ENCODE results near the gene TNFRSF8. TPM values are rescaled to one million over a fixed set of nuclear protein-coding genes. Genes with fewer than 3 reads are reported as not detected.

TNFRSF8 gene
- total and polyA plus RNA-seq, 9 of the 15 experiments (the other 6 are each of a cell fraction or from before 2014, with no cell fraction given), result 3.5 to 38.4 (median 17.1) TPM

DNA sequence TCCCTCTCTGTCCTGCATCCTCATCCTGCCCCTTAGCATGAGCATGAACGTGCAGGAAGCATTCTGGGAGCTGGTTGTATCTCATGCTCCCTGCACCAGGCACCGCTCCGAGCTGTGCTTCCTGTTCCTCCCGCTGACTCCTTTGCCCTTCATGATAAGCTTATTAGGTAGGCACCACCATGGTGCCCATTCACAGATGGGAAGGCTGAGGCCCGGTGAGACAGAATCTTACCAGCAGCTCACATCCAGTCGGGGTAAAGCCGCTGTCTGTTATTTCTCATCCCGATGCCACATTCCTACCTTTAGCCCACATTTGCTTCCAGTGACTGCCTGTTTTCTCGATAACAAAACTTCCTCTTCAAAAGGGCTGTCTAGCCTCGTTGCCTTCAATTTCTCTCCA lies 36.5 kb upstream of the TNFRSF8 start:
- no peak overlapping the region for H3K4me2 ChIP-seq (ENCODE audit: insufficient read depth, low read length)
- TF ChIP-seq ZNF134 (CRISPR knock-in tag; conservative IDR thresholded peaks at IDR 0.05) (peak; percentile 67), XRCC4 (IDR thresholded peaks at IDR 0.05; ENCODE audit: extremely low read depth, insufficient read depth, insufficient read length) (no peak)
- no TSS peak for BruUV-seq (replicated peaks)
- H2AFZ ChIP-seq (ENCODE audit: low read depth, low read length), result no peak overlapping the region
- H3K27ac ChIP-seq (ENCODE audit: extremely low read depth, low read depth, low read length), result no peak overlapping the region
- ChIA-PET CTCF (ENCODE audit: low intra/inter-chr PET ratio) (interaction anchor here (0.7 kb wide), 1 partner anchor 135 kb away, joined by 3 read pairs; no protein-coding TSS in a partner anchor), POLR2A (interaction anchor here (1.0 to 3.2 kb wide), 5 partner anchors 8 to 118 kb away, joined by 3 to 29 read pairs (median 8); no protein-coding TSS in a partner anchor)
- H3K9me3 ChIP-seq (replicated peaks; ENCODE audit: control insufficient read depth, insufficient read depth, low read depth, low read length), result no peaks in the 10 kb centered on the region
- peaks cover 90% of the 10 kb centered on the region; the same call in 2 of the 3 replicates for H3K36me3 ChIP-seq (ENCODE audit: control insufficient read depth, insufficient read depth, low read length)
- peaks cover 12% of the 10 kb centered on the region for H3K79me2 ChIP-seq (ENCODE audit: control insufficient read depth, insufficient read depth, low read length)
- intact Hi-C loops (cut with micrococcal nuclease) (no loop called here), in situ Hi-C loops (cut with MboI) (no loop called here)
- H3K27me3 ChIP-seq (ENCODE audit: control insufficient read depth in 2 of 2, insufficient read depth in 2 of 2, low read length in 2 of 2), result no peaks in the 10 kb centered on the region
- DNase-seq (ENCODE audit: extremely low read depth in 1 of 4, low spot score in 3 of 4) (no peak), ATAC-seq (no peak), FAIRE-seq (no peak)
- peak overlapping the region in 1 of 2 experiments; percentile 71; a peak in 2 of 4 replicates for H3K9ac ChIP-seq (ENCODE audit: insufficient read depth in 1 of 2, low read depth in 2 of 2, low read length in 2 of 2)
- WGBS (ENCODE audit: insufficient coverage, low coverage, missing lambda C conversion rate), result 89% methylated on average over 10 of the region's 10 CpGs
- peaks cover 0 to 23% of the 10 kb centered on the region in 2 experiments; a peak in 3 of 5 replicates for H3K4me1 ChIP-seq (replicated peaks in 1 of 2; ENCODE audit: control insufficient read depth in 2 of 2, insufficient read depth in 2 of 2, low read length in 2 of 2)
- peaks cover 3% of the 10 kb centered on the region; the same call in 1 of the 2 replicates for H4K20me1 ChIP-seq (replicated peaks; ENCODE audit: control insufficient read depth, insufficient read depth, low read length)
- peaks cover 6% of the 10 kb centered on the region for H3K9me1 ChIP-seq (ENCODE audit: control insufficient read depth, insufficient read depth, low read length)
- H3K4me3 ChIP-seq, result no peak overlapping the region

DNA sequence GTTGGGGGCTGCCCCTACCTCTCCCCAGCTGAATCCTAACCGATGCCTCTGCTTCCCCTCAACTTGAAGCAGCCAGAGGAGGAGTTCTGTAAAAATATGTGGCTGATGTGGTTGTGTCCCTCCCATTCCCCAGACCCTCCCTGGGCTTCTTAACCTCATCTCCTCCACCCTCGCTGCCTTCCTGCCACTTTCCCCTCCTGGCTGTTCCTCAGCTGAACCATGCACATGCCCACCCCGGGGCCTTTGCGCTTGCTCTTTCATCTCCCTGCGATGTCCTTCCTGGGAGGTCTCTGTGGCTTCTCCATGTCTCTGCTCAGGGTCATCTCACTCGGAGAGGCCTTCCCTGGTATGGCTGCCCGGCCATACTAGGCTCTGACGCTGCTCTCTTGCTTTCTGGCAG lies 34.9 kb upstream of the TNFRSF8 start:
- Histone ChIP-seq H3K9me1 (ENCODE audit: control insufficient read depth, insufficient read depth, low read length) (peaks cover 6% of the 10 kb centered on the region), H3K4me1 (replicated peaks in 1 of 2; ENCODE audit: control insufficient read depth in 2 of 2, insufficient read depth in 2 of 2, low read length in 2 of 2) (peaks cover 0 to 23% of the 10 kb centered on the region in 2 experiments; a peak in 3 of 5 replicates), H3K36me3 (ENCODE audit: control insufficient read depth, insufficient read depth, low read length) (peaks cover 81% of the 10 kb centered on the region; the same call in 2 of the 3 replicates), H3K9ac (ENCODE audit: insufficient read depth in 1 of 2, low read depth in 2 of 2, low read length in 2 of 2) (no peak overlapping the region), H2AFZ (ENCODE audit: low read depth, low read length) (no peak overlapping the region), H3K4me3 (no peak overlapping the region), H3K27me3 (ENCODE audit: control insufficient read depth in 2 of 2, insufficient read depth in 2 of 2, low read length in 2 of 2) (no peaks in the 10 kb centered on the region), H3K4me2 (ENCODE audit: insufficient read depth, low read length) (no peak overlapping the region), H3K79me2 (ENCODE audit: control insufficient read depth, insufficient read depth, low read length) (no peaks in the 10 kb centered on the region), H3K9me3 (replicated peaks; ENCODE audit: control insufficient read depth, insufficient read depth, low read depth, low read length) (no peaks in the 10 kb centered on the region), H3K27ac (ENCODE audit: extremely low read depth, low read depth, low read length) (no peak overlapping the region), H4K20me1 (replicated peaks; ENCODE audit: control insufficient read depth, insufficient read depth, low read length) (peaks cover 3% of the 10 kb centered on the region; the same call in 1 of the 2 replicates)
- CTCF ChIA-PET (ENCODE audit: low intra/inter-chr PET ratio), result no interaction called here
- in situ Hi-C loops (cut with MboI) (no loop called here), intact Hi-C loops (cut with micrococcal nuclease) (no loop called here)
- FAIRE-seq (no peak), ATAC-seq (no peak), DNase-seq (ENCODE audit: extremely low read depth in 1 of 4, low spot score in 3 of 4) (no peak)
- POLR2A ChIA-PET, result interaction anchor here (0.6 to 3.2 kb wide), 5 partner anchors 9 to 119 kb away, joined by 3 to 29 read pairs (median 7); partner anchors contain the start of gene MIIP
- 85% methylated on average over 8 of the region's 8 CpGs for WGBS (ENCODE audit: insufficient coverage, low coverage, missing lambda C conversion rate)
- BruUV-seq (replicated peaks), result no TSS peak
- TF ChIP-seq FUS (optimal IDR thresholded peaks at IDR 0.05; ENCODE audit: low read depth, low read length) (no peak), MYC (IDR thresholded peaks at IDR 0.05; ENCODE audit: low read depth, low read length) (no peak), MYC (CRISPR knock-in tag; IDR thresholded peaks at IDR 0.05; ENCODE audit: borderline replicate concordance, low read depth) (no peak), HNRNPH1 (optimal IDR thresholded peaks at IDR 0.05; ENCODE audit: low read depth, low read length) (no peak), PCBP2 (IDR thresholded peaks at IDR 0.05; ENCODE audit: low read depth, low read length, poor library complexity, severe bottlenecking) (no peak), RBBP5 (IDR thresholded peaks at IDR 0.05; ENCODE audit: borderline replicate concordance, insufficient read depth, low read length, poor library complexity, severe bottlenecking) (no peak), SMAD4 (CRISPR knock-in tag; conservative IDR thresholded peaks at IDR 0.05) (no peak)
- TF ChIP-seq, protein P1, sequence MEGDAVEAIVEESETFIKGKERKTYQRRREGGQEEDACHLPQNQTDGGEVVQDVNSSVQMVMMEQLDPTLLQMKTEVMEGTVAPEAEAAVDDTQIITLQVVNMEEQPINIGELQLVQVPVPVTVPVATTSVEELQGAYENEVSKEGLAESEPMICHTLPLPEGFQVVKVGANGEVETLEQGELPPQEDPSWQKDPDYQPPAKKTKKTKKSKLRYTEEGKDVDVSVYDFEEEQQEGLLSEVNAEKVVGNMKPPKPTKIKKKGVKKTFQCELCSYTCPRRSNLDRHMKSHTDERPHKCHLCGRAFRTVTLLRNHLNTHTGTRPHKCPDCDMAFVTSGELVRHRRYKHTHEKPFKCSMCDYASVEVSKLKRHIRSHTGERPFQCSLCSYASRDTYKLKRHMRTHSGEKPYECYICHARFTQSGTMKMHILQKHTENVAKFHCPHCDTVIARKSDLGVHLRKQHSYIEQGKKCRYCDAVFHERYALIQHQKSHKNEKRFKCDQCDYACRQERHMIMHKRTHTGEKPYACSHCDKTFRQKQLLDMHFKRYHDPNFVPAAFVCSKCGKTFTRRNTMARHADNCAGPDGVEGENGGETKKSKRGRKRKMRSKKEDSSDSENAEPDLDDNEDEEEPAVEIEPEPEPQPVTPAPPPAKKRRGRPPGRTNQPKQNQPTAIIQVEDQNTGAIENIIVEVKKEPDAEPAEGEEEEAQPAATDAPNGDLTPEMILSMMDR (IDR thresholded peaks at IDR 0.05 in 2 of 3, conservative IDR thresholded peaks at IDR 0.05 in 1 of 3; ENCODE audit: insufficient read depth in 2 of 3, low read depth in 1 of 3, low read length in 3 of 3), result no peak
- TF ChIP-seq, protein P2, sequence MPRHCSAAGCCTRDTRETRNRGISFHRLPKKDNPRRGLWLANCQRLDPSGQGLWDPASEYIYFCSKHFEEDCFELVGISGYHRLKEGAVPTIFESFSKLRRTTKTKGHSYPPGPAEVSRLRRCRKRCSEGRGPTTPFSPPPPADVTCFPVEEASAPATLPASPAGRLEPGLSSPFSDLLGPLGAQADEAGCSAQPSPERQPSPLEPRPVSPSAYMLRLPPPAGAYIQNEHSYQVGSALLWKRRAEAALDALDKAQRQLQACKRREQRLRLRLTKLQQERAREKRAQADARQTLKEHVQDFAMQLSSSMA (CRISPR knock-in tag; IDR thresholded peaks at IDR 0.05), result no peak
